ENCODE measurements around the gene BBS1. TPM values are rescaled to one million over a fixed set of nuclear protein-coding genes. Genes with fewer than 3 reads are reported as not detected.

The BBS1 gene
- total RNA-seq, 5 donors from 2014 or later (not counting 1 experiment from before 2014, with no cell fraction given): 17.0 to 41.6 (median 34.9) TPM

GRCh38 chr11:66545701-66546367, 35.4 kb downstream of the BBS1 start, which contains the start of gene ZDHHC24:
Gene ZDHHC24 (minus strand): TSS chr11:66546048. CDS start chr11:66546003, 45 bp downstream.
- Histone ChIP-seq H3K9me3 (no peaks in the 10 kb centered on the region), H3K4me1 (ENCODE audit: control insufficient read depth in 1 of 2, extremely low read depth in 1 of 2, insufficient read depth in 2 of 2, low read length in 2 of 2) (peaks cover 8 to 42% of the 10 kb centered on the region in 2 experiments), H3K4me3 (ENCODE audit: control insufficient read depth in 1 of 2, extremely low read depth in 1 of 2, low read length in 1 of 2) (peak within 1 kb of the TSS; percentile 57 to 86), H3K27me3 (replicated peaks in 1 of 2; ENCODE audit: control insufficient read depth in 2 of 2, extremely low read depth in 1 of 2, insufficient read depth in 2 of 2, low read length in 1 of 2) (peaks cover 0 to 2% of the 10 kb centered on the region in 2 experiments), H3K27ac (ENCODE audit: low read length) (peak within 1 kb of the TSS; percentile 82), H3K36me3 (ENCODE audit: control insufficient read depth in 2 of 2, extremely low read depth in 1 of 2, insufficient read depth in 1 of 2, low read length in 1 of 2) (peaks cover 0 to 21% of the 10 kb centered on the region in 2 donors)
- WGBS (ENCODE audit: insufficient coverage): under 1% methylated on average over 56 of the region's 71 CpGs
- ATAC-seq (replicated peaks in 1 of 4) (peak; percentile 78 to 84 (median 80)), DNase-seq (peak; percentile 57 to 89 (median 75))
- H3K9me3 Mint-ChIP-seq: no peaks in the 10 kb centered on the region
- peak within 1 kb of the TSS; percentile 81 to 85 (median 85) for H3K4me3 Mint-ChIP-seq
- POLR2A ChIA-PET: interaction anchor here in 1 of 2 donors (1.8 kb wide), 1 partner anchor 73 kb away, joined by 7 read pairs; no protein-coding TSS in a partner anchor
- no peaks in the 10 kb centered on the region for H3K27me3 Mint-ChIP-seq
- peak within 1 kb of the TSS; percentile 86 to 91 for H3K27ac Mint-ChIP-seq
- CTCF ChIA-PET: interaction anchor here (0.5 to 1.2 kb wide), 7 partner anchors 16 to 132 kb away, joined by 3 to 4 read pairs (median 3); partner anchors contain the start of genes CTSF (in 1 of the 2), PELI3 (in 1 of the 2), RBM14 (in 1 of the 2) and RBM4 (in 1 of the 2)
- H3K4me1 Mint-ChIP-seq: peaks cover 35 to 48% (median 45%) of the 10 kb centered on the region in 3 donors
- peaks cover 15% of the 10 kb centered on the region for H3K36me3 Mint-ChIP-seq

- H3K9me3 ChIP-seq: no peaks in the 10 kb centered on the region
- ATAC-seq (replicated peaks in 1 of 4) (peak in 1 of 4 experiments; percentile 0), DNase-seq (peak in 1 of 35 experiments; percentile 36)
- H3K27me3 ChIP-seq (replicated peaks in 1 of 2; ENCODE audit: control insufficient read depth in 2 of 2, extremely low read depth in 1 of 2, insufficient read depth in 2 of 2, low read length in 1 of 2): peaks cover 0 to 2% of the 10 kb centered on the region in 2 experiments
- Mint-ChIP-seq H3K27ac (peak within 1 kb of the TSS; percentile 78 to 82), H3K36me3 (peaks cover 14% of the 10 kb centered on the region), H3K4me3 (peak within 1 kb of the TSS; percentile 81 to 85 (median 85)), H3K27me3 (no peaks in the 10 kb centered on the region), H3K9me3 (no peaks in the 10 kb centered on the region), H3K4me1 (peaks cover 35 to 48% (median 44%) of the 10 kb centered on the region in 3 donors)
- H3K4me1 ChIP-seq (ENCODE audit: control insufficient read depth in 1 of 2, extremely low read depth in 1 of 2, insufficient read depth in 2 of 2, low read length in 2 of 2): peaks cover 8 to 42% of the 10 kb centered on the region in 2 experiments
- 12% methylated on average over 23 of the region's 37 CpGs for WGBS (ENCODE audit: insufficient coverage)
- H3K36me3 ChIP-seq (ENCODE audit: control insufficient read depth in 2 of 2, extremely low read depth in 1 of 2, insufficient read depth in 1 of 2, low read length in 1 of 2): peaks cover 0 to 17% of the 10 kb centered on the region in 2 donors
- ChIA-PET CTCF (interaction anchor here (0.5 to 1.2 kb wide), 7 partner anchors 15 to 131 kb away, joined by 3 to 4 read pairs (median 3); partner anchors contain the start of genes CTSF (in 1 of the 2), PELI3 (in 1 of the 2), RBM14 (in 1 of the 2) and RBM4 (in 1 of the 2)), POLR2A (interaction anchor here in 1 of 2 donors (1.8 kb wide), 1 partner anchor 73 kb away, joined by 7 read pairs; no protein-coding TSS in a partner anchor)
- H3K4me3 ChIP-seq (ENCODE audit: control insufficient read depth in 1 of 2, extremely low read depth in 1 of 2, low read length in 1 of 2): peak within 1 kb of the TSS; percentile 57 to 86
- H3K27ac ChIP-seq (ENCODE audit: low read length): peak within 1 kb of the TSS; percentile 82
These were observed 36.0 kb downstream of the BBS1 start, which contains the start of gene ACTN3 for GRCh38 chr11:66546368-66546965. Gene ACTN3 (plus strand): TSS chr11:66546903. CDS start chr11:66546938, 35 bp downstream.

GRCh38 chr11:66546966-66547661, 36.7 kb downstream of the BBS1 start:
- Mint-ChIP-seq H3K36me3 (peaks cover 8% of the 10 kb centered on the region), H3K9me3 (no peaks in the 10 kb centered on the region), H3K27ac (peak overlapping the region in 1 of 2 donors; percentile 16), H3K4me1 (peaks cover 35 to 42% (median 38%) of the 10 kb centered on the region in 3 donors), H3K4me3 (peak overlapping the region; percentile 81 to 85 (median 85)), H3K27me3 (no peaks in the 10 kb centered on the region)
- ChIA-PET CTCF (interaction anchor here in 1 of 2 donors (0.8 kb wide), 1 partner anchor 81 kb away, joined by 3 read pairs; the partner anchor contains the start of gene PELI3), POLR2A (no interaction called here)
- Histone ChIP-seq H3K4me3 (ENCODE audit: control insufficient read depth in 1 of 2, extremely low read depth in 1 of 2, low read length in 1 of 2) (peak overlapping the region in 1 of 2 donors; percentile 86), H3K27ac (ENCODE audit: low read length) (no peak overlapping the region), H3K36me3 (ENCODE audit: control insufficient read depth in 2 of 2, extremely low read depth in 1 of 2, insufficient read depth in 1 of 2, low read length in 1 of 2) (peaks cover 0 to 11% of the 10 kb centered on the region in 2 donors), H3K9me3 (no peaks in the 10 kb centered on the region), H3K27me3 (replicated peaks in 1 of 2; ENCODE audit: control insufficient read depth in 2 of 2, extremely low read depth in 1 of 2, insufficient read depth in 2 of 2, low read length in 1 of 2) (peaks cover 0 to 2% of the 10 kb centered on the region in 2 experiments), H3K4me1 (ENCODE audit: control insufficient read depth in 1 of 2, extremely low read depth in 1 of 2, insufficient read depth in 2 of 2, low read length in 2 of 2) (peaks cover 8 to 42% of the 10 kb centered on the region in 2 experiments)
- 56% methylated on average over 16 of the region's 18 CpGs for WGBS (ENCODE audit: insufficient coverage)
- ATAC-seq (replicated peaks in 1 of 4): no peak
- DNase-seq: no peak

- Histone ChIP-seq H3K36me3 (ENCODE audit: control insufficient read depth in 2 of 2, extremely low read depth in 1 of 2, insufficient read depth in 1 of 2, low read length in 1 of 2) (peaks cover 0 to 6% of the 10 kb centered on the region in 2 donors), H3K27ac (ENCODE audit: low read length) (no peak overlapping the region), H3K9me3 (no peaks in the 10 kb centered on the region), H3K4me3 (ENCODE audit: control insufficient read depth in 1 of 2, extremely low read depth in 1 of 2, low read length in 1 of 2) (no peak overlapping the region), H3K27me3 (replicated peaks in 1 of 2; ENCODE audit: control insufficient read depth in 2 of 2, extremely low read depth in 1 of 2, insufficient read depth in 2 of 2, low read length in 1 of 2) (peaks cover 0 to 2% of the 10 kb centered on the region in 2 experiments), H3K4me1 (ENCODE audit: control insufficient read depth in 1 of 2, extremely low read depth in 1 of 2, insufficient read depth in 2 of 2, low read length in 2 of 2) (peaks cover 8 to 42% of the 10 kb centered on the region in 2 experiments)
- DNase-seq: no peak
- ChIA-PET POLR2A (no interaction called here), CTCF (no interaction called here)
- H3K27me3 Mint-ChIP-seq: no peaks in the 10 kb centered on the region
- 73% methylated on average over 3 of the region's 5 CpGs for WGBS (ENCODE audit: insufficient coverage)
- H3K4me3 Mint-ChIP-seq: peak overlapping the region in 2 of 3 donors; percentile 21 to 41
- peaks cover 30 to 36% (median 32%) of the 10 kb centered on the region in 3 donors for H3K4me1 Mint-ChIP-seq
- ATAC-seq (replicated peaks in 1 of 4): no peak
- H3K9me3 Mint-ChIP-seq: no peaks in the 10 kb centered on the region
- no peak overlapping the region for H3K27ac Mint-ChIP-seq
- peaks cover 2% of the 10 kb centered on the region for H3K36me3 Mint-ChIP-seq
These were observed 37.2 kb downstream of the BBS1 start for GRCh38 chr11:66547662-66548009.

- no peaks in the 10 kb centered on the region for H3K27me3 Mint-ChIP-seq
- 84% methylated on average over 11 of the region's 11 CpGs for WGBS (ENCODE audit: insufficient coverage)
- H3K4me3 Mint-ChIP-seq: peak overlapping the region in 2 of 3 donors; percentile 21 to 41
- H3K9me3 Mint-ChIP-seq: no peaks in the 10 kb centered on the region
- ATAC-seq (replicated peaks in 1 of 4): no peak
- POLR2A ChIA-PET: no interaction called here
- CTCF ChIA-PET: no interaction called here
- Histone ChIP-seq H3K36me3 (ENCODE audit: control insufficient read depth in 2 of 2, extremely low read depth in 1 of 2, insufficient read depth in 1 of 2, low read length in 1 of 2) (peaks cover 0 to 2% of the 10 kb centered on the region in 2 donors), H3K27me3 (replicated peaks in 1 of 2; ENCODE audit: control insufficient read depth in 2 of 2, extremely low read depth in 1 of 2, insufficient read depth in 2 of 2, low read length in 1 of 2) (peaks cover 0 to 2% of the 10 kb centered on the region in 2 experiments), H3K4me1 (ENCODE audit: control insufficient read depth in 1 of 2, extremely low read depth in 1 of 2, insufficient read depth in 2 of 2, low read length in 2 of 2) (peaks cover 8 to 38% of the 10 kb centered on the region in 2 experiments), H3K9me3 (no peaks in the 10 kb centered on the region), H3K4me3 (ENCODE audit: control insufficient read depth in 1 of 2, extremely low read depth in 1 of 2, low read length in 1 of 2) (no peak overlapping the region), H3K27ac (ENCODE audit: low read length) (no peak overlapping the region)
- no peak for DNase-seq
- no peaks in the 10 kb centered on the region for H3K36me3 Mint-ChIP-seq
- peaks cover 25 to 32% (median 28%) of the 10 kb centered on the region in 3 donors for H3K4me1 Mint-ChIP-seq
- H3K27ac Mint-ChIP-seq: no peak overlapping the region
These were observed 37.6 kb downstream of the BBS1 start for GRCh38 chr11:66548041-66548440.
